Measurements from ENCODE around the gene ERICH4. TPM values are rescaled to one million over a fixed set of nuclear protein-coding genes. Genes with fewer than 3 reads are reported as not detected.
A peak's percentile ranks its signal among the peaks of the same experiment; 100 is the strongest.

ERICH4 gene
- total RNA-seq, 1 donor, result not detected

DNA sequence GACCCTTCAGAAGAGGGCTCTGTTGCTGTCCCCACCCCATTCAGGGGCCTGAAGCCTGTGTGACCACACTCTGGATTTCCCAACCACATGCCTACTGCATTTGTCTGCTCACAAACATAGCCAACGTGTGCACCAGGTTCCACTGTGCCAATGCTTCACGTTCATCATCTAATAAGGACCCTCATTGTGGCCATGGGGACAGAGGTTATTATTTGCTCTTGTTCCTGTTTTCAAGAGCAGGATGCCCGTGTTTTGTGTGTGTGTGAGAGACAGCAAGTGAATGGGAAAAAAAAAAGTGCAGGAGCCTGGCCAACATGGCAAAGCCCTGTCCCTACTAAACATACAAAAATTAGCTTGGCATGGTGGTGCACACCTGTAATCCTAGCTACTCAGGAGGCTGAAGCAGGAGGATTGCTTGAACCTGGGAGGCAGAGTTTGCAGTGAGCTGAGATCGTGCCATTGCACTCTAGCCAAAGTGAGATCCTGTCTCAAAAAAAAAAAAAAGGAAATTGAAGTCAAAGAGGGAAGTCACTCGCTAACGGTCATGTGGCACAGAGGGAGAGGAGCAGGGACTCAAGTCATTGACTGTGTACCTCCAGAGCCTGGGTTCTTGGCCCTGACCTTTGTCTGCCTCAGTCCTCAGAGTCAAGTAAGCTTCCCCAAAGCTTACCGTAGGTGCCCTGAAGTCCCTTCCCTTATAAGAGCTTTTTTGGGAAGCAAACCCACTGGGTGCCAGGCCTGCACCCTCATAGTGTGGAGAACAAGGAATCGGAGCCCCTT is 22.7 kb upstream of the ERICH4 start:
- H3K4me3 ChIP-seq (ENCODE audit: insufficient read depth, low read length), result no peak overlapping the region
- TF ChIP-seq, protein P1, sequence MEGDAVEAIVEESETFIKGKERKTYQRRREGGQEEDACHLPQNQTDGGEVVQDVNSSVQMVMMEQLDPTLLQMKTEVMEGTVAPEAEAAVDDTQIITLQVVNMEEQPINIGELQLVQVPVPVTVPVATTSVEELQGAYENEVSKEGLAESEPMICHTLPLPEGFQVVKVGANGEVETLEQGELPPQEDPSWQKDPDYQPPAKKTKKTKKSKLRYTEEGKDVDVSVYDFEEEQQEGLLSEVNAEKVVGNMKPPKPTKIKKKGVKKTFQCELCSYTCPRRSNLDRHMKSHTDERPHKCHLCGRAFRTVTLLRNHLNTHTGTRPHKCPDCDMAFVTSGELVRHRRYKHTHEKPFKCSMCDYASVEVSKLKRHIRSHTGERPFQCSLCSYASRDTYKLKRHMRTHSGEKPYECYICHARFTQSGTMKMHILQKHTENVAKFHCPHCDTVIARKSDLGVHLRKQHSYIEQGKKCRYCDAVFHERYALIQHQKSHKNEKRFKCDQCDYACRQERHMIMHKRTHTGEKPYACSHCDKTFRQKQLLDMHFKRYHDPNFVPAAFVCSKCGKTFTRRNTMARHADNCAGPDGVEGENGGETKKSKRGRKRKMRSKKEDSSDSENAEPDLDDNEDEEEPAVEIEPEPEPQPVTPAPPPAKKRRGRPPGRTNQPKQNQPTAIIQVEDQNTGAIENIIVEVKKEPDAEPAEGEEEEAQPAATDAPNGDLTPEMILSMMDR (IDR thresholded peaks at IDR 0.05; ENCODE audit: extremely low read depth, low read depth, low read length), result no peak
- no peak overlapping the region for H3K27ac ChIP-seq (ENCODE audit: low read depth, low read length)
- H3K4me2 ChIP-seq (ENCODE audit: insufficient read depth, low read length), result no peak overlapping the region
- no peaks in the 10 kb centered on the region for H3K4me1 ChIP-seq (ENCODE audit: insufficient read depth, low read length)
- peak; percentile 53 for DNase-seq (ENCODE audit: insufficient read length, low spot score, missing footprints)
- H3K79me2 ChIP-seq (ENCODE audit: insufficient read depth, low read length), result no peaks in the 10 kb centered on the region
- H3K9me3 ChIP-seq (ENCODE audit: low read depth, low read length), result no peaks in the 10 kb centered on the region
- H3K36me3 ChIP-seq (ENCODE audit: insufficient read depth, low read length), result peaks cover 36% of the 10 kb centered on the region
- H3K27me3 ChIP-seq (ENCODE audit: insufficient read depth, low read length), result no peaks in the 10 kb centered on the region
- no peak overlapping the region for H2AFZ ChIP-seq (ENCODE audit: low read length)
- no peaks in the 10 kb centered on the region for H4K20me1 ChIP-seq (ENCODE audit: insufficient read depth, low read length)

DNA sequence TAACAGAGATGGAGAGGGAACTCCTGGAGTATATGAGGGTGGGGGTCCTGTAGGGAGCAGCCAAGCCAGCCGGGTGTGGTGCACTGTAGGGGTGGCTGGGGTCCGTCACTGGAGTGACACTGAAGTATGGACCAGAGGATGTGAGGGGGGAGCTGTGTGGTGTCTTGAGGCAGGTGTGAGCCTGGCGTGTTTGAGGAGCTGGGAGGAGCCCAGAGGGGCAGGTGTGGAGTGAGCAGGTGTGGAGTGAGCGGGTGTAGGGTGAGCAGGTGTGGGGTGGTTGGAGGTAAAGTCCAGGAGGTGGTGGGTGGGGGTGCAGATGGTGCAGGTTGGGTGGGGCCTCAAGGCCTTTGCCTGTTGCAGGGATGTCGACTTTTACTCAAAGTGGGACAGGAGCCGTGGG is 21.6 kb upstream of the ERICH4 start:
- H3K9me3 ChIP-seq (ENCODE audit: low read depth, low read length), result no peaks in the 10 kb centered on the region
- H3K27me3 ChIP-seq (ENCODE audit: insufficient read depth, low read length), result no peaks in the 10 kb centered on the region
- H2AFZ ChIP-seq (ENCODE audit: low read length), result no peak overlapping the region
- no peaks in the 10 kb centered on the region for H4K20me1 ChIP-seq (ENCODE audit: insufficient read depth, low read length)
- H3K27ac ChIP-seq (ENCODE audit: low read depth, low read length), result no peak overlapping the region
- no peak overlapping the region for H3K4me3 ChIP-seq (ENCODE audit: insufficient read depth, low read length)
- peaks cover 32% of the 10 kb centered on the region for H3K36me3 ChIP-seq (ENCODE audit: insufficient read depth, low read length)
- no peak overlapping the region for H3K4me2 ChIP-seq (ENCODE audit: insufficient read depth, low read length)
- H3K4me1 ChIP-seq (ENCODE audit: insufficient read depth, low read length), result no peaks in the 10 kb centered on the region
- H3K79me2 ChIP-seq (ENCODE audit: insufficient read depth, low read length), result no peaks in the 10 kb centered on the region
- TF ChIP-seq, protein P1 (IDR thresholded peaks at IDR 0.05; ENCODE audit: extremely low read depth, low read depth, low read length), result no peak
- DNase-seq (ENCODE audit: insufficient read length, low spot score, missing footprints), result peak; percentile 77

DNA sequence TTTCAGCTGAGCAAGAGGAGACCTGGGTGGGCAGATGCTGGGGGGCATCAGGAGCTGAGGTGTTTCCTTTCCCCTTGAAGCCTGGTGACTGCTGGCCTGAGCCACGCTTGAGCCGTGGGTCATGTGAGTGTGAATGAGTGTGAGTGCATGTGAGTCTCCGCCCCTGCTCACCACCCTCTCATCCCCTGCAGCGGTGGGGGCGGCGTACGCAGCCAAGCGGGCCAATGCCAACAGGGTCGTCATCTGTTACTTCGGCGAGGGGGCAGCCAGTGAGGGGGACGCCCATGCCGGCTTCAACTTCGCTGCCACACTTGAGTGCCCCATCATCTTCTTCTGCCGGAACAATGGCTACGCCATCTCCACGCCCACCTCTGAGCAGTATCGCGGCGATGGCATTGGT is 21.0 kb upstream of the ERICH4 start:
- Histone ChIP-seq H3K9me3 (ENCODE audit: low read depth, low read length) (no peaks in the 10 kb centered on the region), H3K27me3 (ENCODE audit: insufficient read depth, low read length) (no peaks in the 10 kb centered on the region), H3K4me2 (ENCODE audit: insufficient read depth, low read length) (no peak overlapping the region), H2AFZ (ENCODE audit: low read length) (no peak overlapping the region), H3K4me3 (ENCODE audit: insufficient read depth, low read length) (no peak overlapping the region), H3K27ac (ENCODE audit: low read depth, low read length) (no peak overlapping the region), H3K79me2 (ENCODE audit: insufficient read depth, low read length) (no peaks in the 10 kb centered on the region), H3K36me3 (ENCODE audit: insufficient read depth, low read length) (peaks cover 29% of the 10 kb centered on the region), H3K4me1 (ENCODE audit: insufficient read depth, low read length) (no peaks in the 10 kb centered on the region), H4K20me1 (ENCODE audit: insufficient read depth, low read length) (no peaks in the 10 kb centered on the region)
- DNase-seq (ENCODE audit: insufficient read length, low spot score, missing footprints), result peak; percentile 46
- TF ChIP-seq, protein P1 (IDR thresholded peaks at IDR 0.05; ENCODE audit: extremely low read depth, low read depth, low read length), result no peak

DNA sequence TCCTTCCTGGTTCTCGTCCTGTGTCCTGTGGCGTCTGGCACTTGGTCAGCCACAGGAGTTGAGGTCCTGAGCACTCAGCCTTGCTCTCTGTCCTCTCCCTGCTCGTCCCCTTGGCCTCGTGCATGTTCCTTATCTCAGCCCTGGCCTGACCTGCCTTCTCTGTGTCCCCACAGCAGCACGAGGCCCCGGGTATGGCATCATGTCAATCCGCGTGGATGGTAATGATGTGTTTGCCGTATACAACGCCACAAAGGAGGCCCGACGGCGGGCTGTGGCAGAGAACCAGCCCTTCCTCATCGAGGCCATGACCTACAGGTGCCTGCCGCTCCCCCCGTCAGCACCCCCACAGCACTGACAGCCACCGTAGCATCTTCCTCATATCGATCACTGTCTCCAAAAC is 20.5 kb upstream of the ERICH4 start:
- Histone ChIP-seq H3K4me2 (ENCODE audit: insufficient read depth, low read length) (no peak overlapping the region), H3K27me3 (ENCODE audit: insufficient read depth, low read length) (no peaks in the 10 kb centered on the region), H4K20me1 (ENCODE audit: insufficient read depth, low read length) (no peaks in the 10 kb centered on the region), H3K9me3 (ENCODE audit: low read depth, low read length) (no peaks in the 10 kb centered on the region), H3K79me2 (ENCODE audit: insufficient read depth, low read length) (no peaks in the 10 kb centered on the region), H3K36me3 (ENCODE audit: insufficient read depth, low read length) (peaks cover 29% of the 10 kb centered on the region), H2AFZ (ENCODE audit: low read length) (no peak overlapping the region), H3K4me3 (ENCODE audit: insufficient read depth, low read length) (no peak overlapping the region), H3K4me1 (ENCODE audit: insufficient read depth, low read length) (no peaks in the 10 kb centered on the region), H3K27ac (ENCODE audit: low read depth, low read length) (no peak overlapping the region)
- TF ChIP-seq, protein P1 (IDR thresholded peaks at IDR 0.05; ENCODE audit: extremely low read depth, low read depth, low read length), result no peak
- DNase-seq (ENCODE audit: insufficient read length, low spot score, missing footprints), result peak; percentile 62

Measured in osteoblast (primary cell).